Measurements from ENCODE around the gene MMP24OS. TPM values are rescaled to one million over a fixed set of nuclear protein-coding genes. Genes with fewer than 3 reads are reported as not detected.
"Not testable (repeated sequence)": the region's sequence is repeated elsewhere in the genome, so short reads cannot be mapped to it uniquely, and the experiment has no call there.

The MMP24OS gene
- total RNA-seq, 5 donors from 2014 or later (not counting 1 experiment from before 2014, with no cell fraction given) = 59.5 to 95.5 (median 72.0) TPM

DNA sequence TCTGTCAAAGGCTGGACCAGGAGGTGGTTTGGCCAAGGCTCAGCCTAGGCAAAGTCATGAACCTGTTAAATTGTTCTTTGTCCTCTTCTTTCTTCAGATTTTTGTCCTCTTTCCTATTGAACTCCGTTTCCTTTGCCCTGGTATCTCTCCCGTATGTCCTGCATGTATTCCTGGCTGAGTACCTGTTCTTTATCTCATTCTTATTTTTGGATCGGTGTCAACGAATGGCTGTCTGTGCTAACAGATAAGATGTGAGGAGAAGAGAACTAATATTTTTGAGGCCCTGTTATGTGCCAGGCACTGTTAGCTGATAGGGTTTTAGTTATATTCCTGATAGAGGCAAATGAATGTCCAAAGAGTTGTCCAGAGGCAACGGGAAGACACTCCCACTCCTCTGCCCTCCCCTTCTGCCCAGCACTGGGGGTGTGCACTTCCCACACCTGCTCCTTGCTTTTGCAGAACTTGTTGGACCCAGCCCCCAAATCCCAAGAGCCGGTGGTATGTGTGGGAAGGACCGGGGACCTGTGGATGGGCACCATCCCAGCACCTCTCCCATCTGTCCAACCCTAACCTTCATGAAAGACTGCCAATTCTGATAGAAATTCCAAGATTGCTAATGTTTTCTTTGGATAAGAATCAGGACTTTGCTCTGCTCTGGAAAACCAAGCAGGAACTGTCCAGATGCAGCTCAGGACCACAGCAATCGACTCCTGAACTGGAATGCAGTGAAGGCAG lies 20.6 kb downstream of the MMP24OS start:
- ChIA-PET CTCF (interaction anchor here in 1 of 2 donors (0.7 kb wide), 1 partner anchor 161 kb away, joined by 3 read pairs; no protein-coding TSS in a partner anchor), POLR2A (no interaction called here)
- DNase-seq (no peak), ATAC-seq (replicated peaks in 1 of 4) (no peak)
- no peaks in the 10 kb centered on the region for H3K9me3 ChIP-seq
- H3K27me3 ChIP-seq (replicated peaks in 1 of 2; ENCODE audit: control insufficient read depth in 2 of 2, extremely low read depth in 1 of 2, insufficient read depth in 2 of 2, low read length in 1 of 2) = no peaks in the 10 kb centered on the region
- Mint-ChIP-seq H3K4me1 (peaks cover 4 to 10% (median 7%) of the 10 kb centered on the region in 3 donors), H3K4me3 (no peak overlapping the region), H3K9me3 (no peaks in the 10 kb centered on the region), H3K36me3 (peaks cover 33% of the 10 kb centered on the region), H3K27ac (no peak overlapping the region), H3K27me3 (no peaks in the 10 kb centered on the region)
- H3K4me3 ChIP-seq (ENCODE audit: control insufficient read depth in 1 of 2, extremely low read depth in 1 of 2, low read length in 1 of 2) = no peak overlapping the region
- peaks cover 0 to 8% of the 10 kb centered on the region in 2 donors for H3K36me3 ChIP-seq (ENCODE audit: control insufficient read depth in 2 of 2, extremely low read depth in 1 of 2, insufficient read depth in 1 of 2, low read length in 1 of 2)
- 92% methylated on average over 2 of the region's 8 CpGs for WGBS (ENCODE audit: insufficient coverage)
- H3K27ac ChIP-seq (ENCODE audit: low read length) = no peak overlapping the region
- H3K4me1 ChIP-seq (ENCODE audit: control insufficient read depth in 1 of 2, extremely low read depth in 1 of 2, insufficient read depth in 2 of 2, low read length in 2 of 2) = peaks cover 2 to 7% of the 10 kb centered on the region in 2 experiments

DNA sequence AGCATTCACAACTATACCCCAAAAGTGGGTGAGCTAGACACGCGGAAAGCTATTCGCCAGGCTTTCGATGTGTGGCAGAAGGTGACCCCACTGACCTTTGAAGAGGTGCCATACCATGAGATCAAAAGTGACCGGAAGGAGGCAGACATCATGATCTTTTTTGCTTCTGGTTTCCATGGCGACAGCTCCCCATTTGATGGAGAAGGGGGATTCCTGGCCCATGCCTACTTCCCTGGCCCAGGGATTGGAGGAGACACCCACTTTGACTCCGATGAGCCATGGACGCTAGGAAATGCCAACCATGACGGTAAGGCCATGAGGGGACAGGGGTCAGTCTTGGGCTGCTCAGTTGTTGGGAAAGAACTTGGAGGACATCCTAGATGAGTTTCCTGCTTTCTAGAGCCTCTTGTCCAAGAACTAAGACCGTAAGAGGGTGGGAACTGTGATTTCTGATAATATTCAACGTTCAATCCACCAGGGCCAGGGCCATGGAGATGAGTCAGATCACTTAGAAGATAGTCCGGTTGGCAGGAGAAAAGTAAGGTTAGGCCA lies 23.4 kb downstream of the MMP24OS start:
- Histone ChIP-seq H3K36me3 (ENCODE audit: control insufficient read depth in 2 of 2, extremely low read depth in 1 of 2, insufficient read depth in 1 of 2, low read length in 1 of 2) (no peaks in the 10 kb centered on the region), H3K4me3 (ENCODE audit: control insufficient read depth in 1 of 2, extremely low read depth in 1 of 2, low read length in 1 of 2) (no peak overlapping the region), H3K27me3 (replicated peaks in 1 of 2; ENCODE audit: control insufficient read depth in 2 of 2, extremely low read depth in 1 of 2, insufficient read depth in 2 of 2, low read length in 1 of 2) (no peaks in the 10 kb centered on the region), H3K27ac (ENCODE audit: low read length) (no peak overlapping the region), H3K4me1 (ENCODE audit: control insufficient read depth in 1 of 2, extremely low read depth in 1 of 2, insufficient read depth in 2 of 2, low read length in 2 of 2) (peaks cover 11 to 32% of the 10 kb centered on the region in 2 experiments), H3K9me3 (no peaks in the 10 kb centered on the region)
- H3K27ac Mint-ChIP-seq = no peak overlapping the region
- ChIA-PET POLR2A (no interaction called here), CTCF (no interaction called here)
- 96% methylated on average over 12 of the region's 12 CpGs for WGBS (ENCODE audit: insufficient coverage)
- H3K4me1 Mint-ChIP-seq = peaks cover 18 to 31% (median 26%) of the 10 kb centered on the region in 3 donors
- H3K4me3 Mint-ChIP-seq = no peak overlapping the region
- H3K36me3 Mint-ChIP-seq = peaks cover 37% of the 10 kb centered on the region
- no peaks in the 10 kb centered on the region for H3K9me3 Mint-ChIP-seq
- no peaks in the 10 kb centered on the region for H3K27me3 Mint-ChIP-seq
- no peak for ATAC-seq (replicated peaks in 1 of 4)
- DNase-seq = no peak

DNA sequence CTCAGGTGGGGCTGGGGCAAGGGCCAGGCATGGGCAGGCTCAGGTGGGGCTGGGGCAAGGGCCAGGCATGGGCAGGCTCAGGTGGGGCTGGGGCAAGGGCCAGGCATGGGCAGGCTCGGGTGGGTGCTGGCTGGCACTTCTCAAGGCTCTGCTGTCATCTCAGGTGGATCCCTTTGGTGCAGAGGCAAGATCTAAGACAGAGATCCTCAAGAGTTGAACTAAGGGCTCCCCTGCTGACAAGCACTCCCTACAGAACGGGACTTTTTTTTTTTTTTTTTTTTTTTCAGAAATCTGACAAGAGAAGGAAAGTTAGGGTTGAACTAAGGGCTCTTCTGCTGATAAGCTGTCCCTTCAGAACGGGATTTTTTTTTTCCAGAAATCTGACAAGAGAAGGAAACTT lies 24.9 kb downstream of the MMP24OS start:
- Histone ChIP-seq H3K4me1 (ENCODE audit: control insufficient read depth in 1 of 2, extremely low read depth in 1 of 2, insufficient read depth in 2 of 2, low read length in 2 of 2) (peaks cover 11 to 32% of the 10 kb centered on the region in 2 experiments), H3K27ac (ENCODE audit: low read length) (peak overlapping the region; percentile 62), H3K27me3 (replicated peaks in 1 of 2; ENCODE audit: control insufficient read depth in 2 of 2, extremely low read depth in 1 of 2, insufficient read depth in 2 of 2, low read length in 1 of 2) (no peaks in the 10 kb centered on the region), H3K9me3 (no peaks in the 10 kb centered on the region), H3K36me3 (ENCODE audit: control insufficient read depth in 2 of 2, extremely low read depth in 1 of 2, insufficient read depth in 1 of 2, low read length in 1 of 2) (no peaks in the 10 kb centered on the region), H3K4me3 (ENCODE audit: control insufficient read depth in 1 of 2, extremely low read depth in 1 of 2, low read length in 1 of 2) (no peak overlapping the region)
- CTCF ChIA-PET = interaction anchor here in 1 of 2 donors (0.6 to 0.7 kb wide), 2 partner anchors 106 to 697 kb away, joined by 3 to 6 read pairs; no protein-coding TSS in a partner anchor
- POLR2A ChIA-PET = interaction anchor here in 1 of 2 donors (0.6 kb wide), 1 partner anchor 43 kb away, joined by 3 read pairs; no protein-coding TSS in a partner anchor
- Mint-ChIP-seq H3K9me3 (no peaks in the 10 kb centered on the region), H3K27ac (peak overlapping the region; percentile 64 to 71), H3K4me1 (peaks cover 18 to 31% (median 26%) of the 10 kb centered on the region in 3 donors), H3K4me3 (no peak overlapping the region), H3K36me3 (peaks cover 29% of the 10 kb centered on the region), H3K27me3 (no peaks in the 10 kb centered on the region)
- ATAC-seq (replicated peaks in 1 of 4) (no peak), DNase-seq (peak in 1 of 35 experiments; percentile 37)
- 78% methylated on average over 2 of the region's 3 CpGs for WGBS (ENCODE audit: insufficient coverage)

DNA sequence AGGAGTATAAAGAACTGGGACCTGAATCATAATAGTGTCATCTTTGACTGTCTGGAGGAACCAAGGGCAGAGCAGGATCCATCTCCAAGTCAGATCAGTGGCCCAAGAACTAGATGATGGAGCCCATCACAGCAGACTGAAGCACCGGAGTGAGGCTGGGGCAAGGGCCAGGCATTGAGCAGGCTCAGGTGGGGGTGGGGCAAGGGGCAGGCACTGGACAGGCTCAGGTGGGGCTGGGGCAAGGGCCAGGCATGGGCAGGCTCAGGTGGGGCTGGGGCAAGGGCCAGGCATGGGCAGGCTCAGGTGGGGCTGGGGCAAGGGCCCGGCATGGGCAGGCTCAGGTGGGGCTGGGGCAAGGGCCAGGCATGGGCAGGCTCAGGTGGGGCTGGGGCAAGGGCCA lies 25.3 kb downstream of the MMP24OS start:
- Mint-ChIP-seq H3K36me3 (peaks cover 33% of the 10 kb centered on the region), H3K27ac (peak overlapping the region; percentile 97 to 98), H3K4me1 (peaks cover 18 to 31% (median 26%) of the 10 kb centered on the region in 3 donors), H3K4me3 (peak overlapping the region; percentile 47 to 52 (median 52))
- not testable (repeated sequence) for H3K9me3 ChIP-seq; H3K27me3 ChIP-seq (replicated peaks in 1 of 2; ENCODE audit: control insufficient read depth in 2 of 2, extremely low read depth in 1 of 2, insufficient read depth in 2 of 2, low read length in 1 of 2); H3K27me3 Mint-ChIP-seq; H3K9me3 Mint-ChIP-seq; H3K36me3 ChIP-seq (ENCODE audit: control insufficient read depth in 2 of 2, extremely low read depth in 1 of 2, insufficient read depth in 1 of 2, low read length in 1 of 2); H3K4me3 ChIP-seq (ENCODE audit: control insufficient read depth in 1 of 2, extremely low read depth in 1 of 2, low read length in 1 of 2); DNase-seq
- Histone ChIP-seq H3K4me1 (ENCODE audit: control insufficient read depth in 1 of 2, extremely low read depth in 1 of 2, insufficient read depth in 2 of 2, low read length in 2 of 2) (peaks cover 11 to 32% of the 10 kb centered on the region in 2 experiments), H3K27ac (ENCODE audit: low read length) (peak overlapping the region; percentile 93)
- CTCF ChIA-PET = interaction anchor here in 1 of 2 donors (0.5 to 1.2 kb wide), 5 partner anchors 25 to 697 kb away, joined by 3 to 6 read pairs (median 4); partner anchors contain the start of gene EIF6
- POLR2A ChIA-PET = interaction anchor here in 1 of 2 donors (0.7 kb wide), 1 partner anchor 427 kb away, joined by 3 read pairs; the partner anchor contains the start of gene NCOA6
- 100% methylated on average over 1 of the region's 2 CpGs for WGBS (ENCODE audit: insufficient coverage)
- peak in 1 of 4 experiments; percentile 12 for ATAC-seq (replicated peaks in 1 of 4)

- Mint-ChIP-seq H3K27ac (peak overlapping the region; percentile 97 to 98), H3K4me1 (peaks cover 18 to 31% (median 26%) of the 10 kb centered on the region in 3 donors), H3K27me3 (no peaks in the 10 kb centered on the region), H3K9me3 (no peaks in the 10 kb centered on the region), H3K36me3 (peaks cover 34% of the 10 kb centered on the region), H3K4me3 (peak overlapping the region; percentile 47 to 52 (median 52))
- 17% methylated on average over 1 of the region's 2 CpGs for WGBS (ENCODE audit: insufficient coverage)
- no peak overlapping the region for H3K4me3 ChIP-seq (ENCODE audit: control insufficient read depth in 1 of 2, extremely low read depth in 1 of 2, low read length in 1 of 2)
- ATAC-seq (replicated peaks in 1 of 4) = peak; percentile 72 to 95 (median 86)
- CTCF ChIA-PET = interaction anchor here in 1 of 2 donors (0.5 to 1.2 kb wide), 4 partner anchors 24 to 182 kb away, joined by 3 to 4 read pairs (median 4); partner anchors contain the start of gene EIF6
- peaks cover 0 to 2% of the 10 kb centered on the region in 2 donors for H3K36me3 ChIP-seq (ENCODE audit: control insufficient read depth in 2 of 2, extremely low read depth in 1 of 2, insufficient read depth in 1 of 2, low read length in 1 of 2)
- H3K27ac ChIP-seq (ENCODE audit: low read length) = peak overlapping the region; percentile 93
- DNase-seq = peak in 31 of 35 experiments; percentile 16 to 74 (median 39)
- POLR2A ChIA-PET = interaction anchor here in 1 of 2 donors (0.7 kb wide), 1 partner anchor 426 kb away, joined by 3 read pairs; the partner anchor contains the start of gene NCOA6
- peaks cover 11 to 32% of the 10 kb centered on the region in 2 experiments for H3K4me1 ChIP-seq (ENCODE audit: control insufficient read depth in 1 of 2, extremely low read depth in 1 of 2, insufficient read depth in 2 of 2, low read length in 2 of 2)
- no peaks in the 10 kb centered on the region for H3K9me3 ChIP-seq
- no peaks in the 10 kb centered on the region for H3K27me3 ChIP-seq (replicated peaks in 1 of 2; ENCODE audit: control insufficient read depth in 2 of 2, extremely low read depth in 1 of 2, insufficient read depth in 2 of 2, low read length in 1 of 2)
Measured at GRCh38 chr20:35252037-35252461, 25.9 kb downstream of the MMP24OS start.

DNA sequence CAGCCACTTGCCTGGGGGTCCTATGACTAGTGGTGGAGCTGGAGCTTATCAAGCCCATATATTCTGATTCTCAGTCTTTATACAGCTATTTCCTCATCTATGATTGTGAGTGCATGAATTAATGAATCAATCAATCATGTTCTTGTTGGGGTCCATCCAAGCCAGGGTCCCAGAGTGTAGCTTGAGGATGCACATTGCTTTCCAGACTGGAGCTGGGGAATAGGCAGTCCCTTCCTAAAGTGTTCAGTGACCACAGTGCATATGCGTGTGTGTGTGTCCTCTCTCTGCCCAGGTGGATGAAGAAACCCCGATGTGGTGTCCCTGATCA lies 26.3 kb downstream of the MMP24OS start:
- H3K27ac ChIP-seq (ENCODE audit: low read length) = peak overlapping the region; percentile 93
- ChIA-PET CTCF (interaction anchor here in 1 of 2 donors (0.7 to 1.2 kb wide), 4 partner anchors 24 to 296 kb away, joined by 3 to 4 read pairs (median 4); no protein-coding TSS in a partner anchor), POLR2A (interaction anchor here in 1 of 2 donors (0.7 kb wide), 1 partner anchor 25 kb away, joined by 8 read pairs; no protein-coding TSS in a partner anchor)
- no peak overlapping the region for H3K4me3 ChIP-seq (ENCODE audit: control insufficient read depth in 1 of 2, extremely low read depth in 1 of 2, low read length in 1 of 2)
- no peaks in the 10 kb centered on the region for H3K9me3 ChIP-seq
- no peaks in the 10 kb centered on the region for H3K27me3 Mint-ChIP-seq
- WGBS (ENCODE audit: insufficient coverage) = 92% methylated on average over 2 of the region's 2 CpGs
- H3K4me1 Mint-ChIP-seq = peaks cover 18 to 31% (median 26%) of the 10 kb centered on the region in 3 donors
- DNase-seq = no peak
- peaks cover 0 to 2% of the 10 kb centered on the region in 2 donors for H3K36me3 ChIP-seq (ENCODE audit: control insufficient read depth in 2 of 2, extremely low read depth in 1 of 2, insufficient read depth in 1 of 2, low read length in 1 of 2)
- no peaks in the 10 kb centered on the region for H3K27me3 ChIP-seq (replicated peaks in 1 of 2; ENCODE audit: control insufficient read depth in 2 of 2, extremely low read depth in 1 of 2, insufficient read depth in 2 of 2, low read length in 1 of 2)
- H3K36me3 Mint-ChIP-seq = peaks cover 32% of the 10 kb centered on the region
- peaks cover 11 to 32% of the 10 kb centered on the region in 2 experiments for H3K4me1 ChIP-seq (ENCODE audit: control insufficient read depth in 1 of 2, extremely low read depth in 1 of 2, insufficient read depth in 2 of 2, low read length in 2 of 2)
- no peaks in the 10 kb centered on the region for H3K9me3 Mint-ChIP-seq
- ATAC-seq (replicated peaks in 1 of 4) = no peak
- peak overlapping the region in 2 of 3 donors; percentile 41 to 52 for H3K4me3 Mint-ChIP-seq
- peak overlapping the region; percentile 97 to 98 for H3K27ac Mint-ChIP-seq
